ENCODE measurements around the gene FKTN.

FKTN gene

GRCh38 chr9:105633411-105633810, 75.5 kb downstream of the FKTN start:
- DNase-seq (ENCODE audit: low read depth in 2 of 2): no peak

- DNase-seq (ENCODE audit: low read depth in 2 of 2): no peak
Measured at GRCh38 chr9:105636331-105636730, 78.4 kb downstream of the FKTN start.

GRCh38 chr9:105637787-105638395, 80.0 kb downstream of the FKTN start:
- DNase-seq (ENCODE audit: low read depth in 2 of 2): no peak

GRCh38 chr9:105639936-105640335, 82.0 kb downstream of the FKTN start:
- no peak for DNase-seq (ENCODE audit: low read depth in 2 of 2)

DNA sequence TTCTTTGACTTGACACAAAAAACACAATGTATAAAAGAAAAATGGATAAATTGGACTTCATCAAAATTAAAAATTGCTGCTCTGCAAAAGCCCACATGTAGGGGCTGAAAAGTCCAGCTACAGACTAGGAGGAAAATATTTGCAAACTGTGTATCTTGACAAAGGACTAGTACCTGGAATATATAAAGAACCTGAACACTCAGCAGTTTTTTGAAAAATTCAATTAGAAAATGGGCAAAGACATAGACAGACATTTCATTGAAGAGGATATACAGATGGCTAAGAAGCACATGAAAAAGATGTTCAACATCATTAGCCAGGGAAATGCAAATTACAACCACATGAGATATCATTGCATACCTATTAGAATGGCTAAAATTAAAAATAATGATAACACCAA, 85.9 kb downstream of the FKTN start:
- DNase-seq (ENCODE audit: low read depth in 2 of 2): no peak

DNA sequence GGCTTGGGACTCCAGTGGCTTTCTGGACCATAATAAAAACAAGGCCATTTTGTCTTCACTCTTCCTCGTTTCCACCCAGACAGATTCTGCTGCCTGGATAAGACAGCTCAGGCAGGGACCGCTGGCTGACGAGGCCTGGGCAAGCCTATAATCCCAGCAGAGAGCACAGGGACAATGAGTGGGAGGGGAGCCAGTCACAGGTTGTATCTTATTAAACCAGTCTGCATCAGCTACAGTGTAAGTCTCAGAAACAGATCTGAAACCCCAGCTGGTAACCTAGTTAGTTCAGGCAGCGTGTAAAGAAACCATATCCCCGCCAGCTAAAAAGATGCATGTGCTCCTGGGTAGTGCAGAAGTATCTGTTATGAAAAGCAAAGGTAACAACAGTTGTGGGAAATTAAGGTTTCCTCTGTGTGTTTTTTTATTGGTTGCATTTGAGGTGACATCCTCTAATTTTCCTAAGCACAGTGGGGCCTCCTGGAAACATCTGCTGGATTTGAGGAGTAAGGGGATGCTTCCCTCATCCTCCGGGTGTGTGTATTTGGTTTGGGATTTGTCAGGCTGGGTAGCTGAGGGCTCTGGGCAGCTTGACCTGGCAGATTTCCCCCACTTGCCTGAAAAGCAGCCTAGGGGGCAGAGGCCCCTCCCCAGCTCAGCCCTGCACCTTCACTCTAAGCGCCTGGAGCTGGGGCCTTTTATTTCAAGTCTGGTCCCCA, 89.1 kb downstream of the FKTN start:
- DNase-seq (ENCODE audit: low read depth in 2 of 2): no peak

DNA sequence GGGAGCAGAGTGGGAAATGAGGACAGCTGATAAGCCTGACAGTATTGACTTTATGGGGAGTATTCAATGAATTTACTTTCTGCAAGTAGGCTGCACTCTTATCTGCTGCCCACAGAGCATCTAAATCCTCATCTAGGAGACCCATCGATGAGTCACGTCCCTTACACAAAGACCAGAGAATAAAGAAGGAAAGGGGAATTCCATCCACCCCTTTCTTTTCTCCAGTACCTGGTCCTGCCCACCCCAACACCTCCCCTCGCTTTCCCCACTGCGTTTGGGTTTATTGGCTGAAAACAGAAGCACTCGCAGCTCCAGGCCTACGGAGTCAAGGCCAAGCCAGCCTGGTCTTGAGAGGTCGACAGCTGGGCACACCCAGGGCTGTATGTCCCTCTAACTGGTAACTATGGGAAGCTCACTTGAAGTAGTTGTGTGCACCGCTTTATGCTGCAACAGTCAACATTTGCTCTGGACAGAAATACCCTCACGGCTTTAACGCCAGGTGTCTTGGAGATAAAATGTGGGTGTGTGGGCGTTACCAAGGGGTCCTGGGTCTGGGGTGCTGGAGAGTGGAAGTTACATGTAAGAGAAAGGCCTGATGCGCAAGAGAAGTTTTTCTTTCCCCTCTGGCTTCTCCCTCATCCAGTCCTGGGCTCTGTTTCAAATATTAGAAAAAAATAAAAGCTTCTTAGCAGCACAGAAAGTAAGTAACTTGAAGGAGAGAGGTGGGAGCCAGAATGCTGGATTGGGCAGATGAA, 89.8 kb downstream of the FKTN start:
- DNase-seq (ENCODE audit: low read depth in 2 of 2): no peak

DNA sequence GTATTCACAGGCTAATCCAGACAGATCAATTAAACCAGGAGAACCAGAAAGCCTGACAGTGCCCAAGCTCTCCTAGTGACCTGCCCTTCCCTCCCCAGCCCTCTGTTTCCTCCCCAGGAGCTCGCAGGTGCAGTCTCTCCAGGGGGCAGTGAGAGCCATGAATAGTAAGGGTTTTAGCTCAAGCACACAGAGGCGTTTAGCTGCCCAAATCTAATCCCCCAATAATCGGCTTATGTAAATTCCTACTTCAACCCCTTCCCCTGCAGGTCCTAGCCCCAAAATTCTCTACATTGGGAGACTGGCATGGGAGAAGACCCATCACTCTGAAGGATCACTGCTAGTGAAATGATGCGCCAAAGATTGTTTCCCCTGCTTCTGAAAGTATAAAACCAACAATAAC, 93.9 kb downstream of the FKTN start:
- no peak for DNase-seq (ENCODE audit: low read depth in 2 of 2)

GRCh38 chr9:105656131-105656921, 98.4 kb downstream of the FKTN start:
- no peak for DNase-seq (ENCODE audit: low read depth in 2 of 2)

DNA sequence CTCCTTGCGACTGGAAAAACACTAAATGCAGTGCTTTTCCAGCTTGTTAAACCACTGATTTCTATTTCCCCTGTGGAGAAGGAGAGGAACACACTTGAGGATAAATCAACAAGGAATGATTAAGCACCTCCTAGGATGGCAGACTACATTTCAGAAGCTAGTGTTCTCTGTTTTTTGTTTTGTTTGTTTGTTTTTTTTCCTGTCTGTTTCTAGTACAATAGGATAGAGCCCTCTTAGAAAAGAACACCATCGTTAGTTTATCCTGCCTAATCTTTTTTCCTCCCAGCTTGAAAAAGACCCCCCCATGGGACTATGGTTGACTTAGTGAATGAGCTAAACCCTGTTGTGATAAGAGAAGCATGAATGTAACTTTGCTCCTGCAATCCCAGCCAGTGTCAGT, 100.4 kb downstream of the FKTN start:
- DNase-seq (ENCODE audit: low read depth in 2 of 2): no peak

GRCh38 chr9:105661011-105661410, 103.1 kb downstream of the FKTN start:
- DNase-seq (ENCODE audit: low read depth in 2 of 2): no peak

DNA sequence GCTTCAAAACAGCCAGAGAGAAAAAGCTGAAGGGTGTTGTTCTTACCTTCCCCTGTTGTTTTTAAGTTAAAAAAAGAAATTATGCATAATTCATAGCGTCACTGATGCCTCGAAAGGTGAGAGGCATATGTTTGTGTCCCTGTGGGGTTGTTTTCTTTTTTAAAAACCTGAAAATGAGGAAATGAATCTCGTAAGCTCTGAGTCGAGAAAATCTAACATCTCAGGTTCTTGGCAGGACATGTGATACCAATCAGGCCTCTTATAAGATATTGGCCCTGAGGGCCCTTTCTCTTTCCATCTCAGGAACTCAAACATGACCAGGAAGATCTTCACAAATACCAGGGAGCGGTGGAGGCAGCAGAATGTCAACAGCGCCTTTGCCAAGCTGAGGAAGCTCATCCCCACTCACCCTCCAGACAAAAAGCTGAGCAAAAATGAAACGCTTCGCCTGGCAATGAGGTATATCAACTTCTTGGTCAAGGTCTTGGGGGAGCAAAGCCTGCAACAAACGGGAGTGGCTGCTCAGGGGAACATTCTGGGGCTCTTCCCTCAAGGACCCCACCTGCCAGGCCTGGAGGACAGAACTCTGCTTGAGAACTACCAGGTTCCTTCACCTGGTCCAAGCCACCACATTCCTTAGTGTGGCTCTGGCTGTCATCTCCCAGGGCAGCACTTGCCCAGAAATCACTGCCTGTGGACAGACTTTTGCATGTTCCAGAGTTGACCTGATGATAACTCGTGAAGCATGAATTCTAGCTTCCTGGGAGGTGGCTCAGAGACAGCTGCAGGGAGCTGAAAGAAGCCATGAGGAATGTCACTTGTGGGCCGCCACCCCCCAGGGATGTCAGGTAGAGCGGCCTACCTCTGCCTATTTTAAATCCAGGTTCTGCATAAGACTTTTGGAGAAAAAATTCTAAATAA, 104.5 kb downstream of the FKTN start, which contains the start of gene TAL2:
Gene TAL2, plus strand, starts transcription at position 274 of the 921 bp plus-strand sequence. Its CDS starts 40 bp downstream, at position 314.
- no peak for DNase-seq (ENCODE audit: low read depth in 2 of 2)

GRCh38 chr9:105663914-105664313, 106.0 kb downstream of the FKTN start:
- DNase-seq (ENCODE audit: low read depth in 2 of 2): no peak

GRCh38 chr9:105667867-105668266, 109.9 kb downstream of the FKTN start:
- DNase-seq (ENCODE audit: low read depth in 2 of 2): no peak

GRCh38 chr9:105670315-105670714, 112.4 kb downstream of the FKTN start:
- DNase-seq (ENCODE audit: low read depth in 2 of 2): no peak

GRCh38 chr9:105670775-105671174, 112.8 kb downstream of the FKTN start:
- DNase-seq (ENCODE audit: low read depth in 2 of 2): no peak

DNA sequence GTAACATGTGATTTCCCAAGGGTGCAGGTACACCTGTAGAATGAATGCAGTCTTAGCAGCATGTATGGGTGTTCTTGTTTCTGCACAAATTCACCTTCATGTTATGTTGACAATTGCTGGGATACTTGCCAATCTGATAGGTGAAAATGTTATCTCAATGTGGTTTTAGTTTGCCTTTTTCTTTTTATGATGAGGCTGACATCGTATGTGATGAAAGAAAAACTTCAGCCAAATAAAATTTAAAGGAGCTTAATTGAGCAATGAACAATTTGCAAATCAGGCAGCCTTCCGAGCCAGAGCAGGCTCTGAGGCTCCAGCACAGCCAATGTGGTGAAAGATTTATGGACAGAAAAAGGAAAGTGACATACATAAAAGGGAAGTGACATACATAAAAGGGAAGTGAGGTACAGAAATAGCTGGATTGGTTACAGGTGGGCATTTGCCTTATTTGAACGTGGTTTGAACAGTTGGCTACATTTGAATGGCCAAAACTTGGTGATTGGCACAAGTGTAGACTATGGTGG, 114.8 kb downstream of the FKTN start:
- no peak for DNase-seq (ENCODE audit: low read depth in 2 of 2)

GRCh38 chr9:105673850-105674387, 116.0 kb downstream of the FKTN start:
- DNase-seq (ENCODE audit: low read depth in 2 of 2): no peak

DNA sequence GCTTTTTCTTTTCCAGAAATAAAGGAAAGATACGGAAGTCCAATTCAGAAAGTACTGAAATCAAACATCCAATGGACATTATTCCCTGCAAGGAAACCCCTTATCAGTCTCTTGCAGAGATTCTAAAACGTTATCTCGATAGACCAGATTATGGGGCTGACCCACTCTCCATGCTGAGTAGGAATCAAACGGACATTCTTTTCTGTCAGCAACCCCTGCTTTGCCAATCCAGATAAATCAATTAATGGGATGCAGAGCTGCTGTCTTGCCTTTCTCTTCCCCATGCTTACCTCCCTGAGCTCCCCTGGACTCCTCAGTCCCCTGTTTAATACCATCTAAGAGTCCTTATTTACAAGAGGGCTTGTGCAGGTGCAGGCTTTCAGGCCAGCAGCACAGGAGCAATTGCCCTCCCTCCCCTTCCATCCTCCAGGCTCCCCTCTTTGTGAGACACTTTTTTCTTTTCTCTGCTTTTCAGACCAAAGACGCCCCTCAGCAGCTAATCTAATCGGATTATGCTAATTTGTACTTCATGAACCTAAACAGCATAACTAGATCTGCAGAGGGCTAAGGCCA, 118.5 kb downstream of the FKTN start:
- no peak for DNase-seq (ENCODE audit: low read depth in 2 of 2)

DNA sequence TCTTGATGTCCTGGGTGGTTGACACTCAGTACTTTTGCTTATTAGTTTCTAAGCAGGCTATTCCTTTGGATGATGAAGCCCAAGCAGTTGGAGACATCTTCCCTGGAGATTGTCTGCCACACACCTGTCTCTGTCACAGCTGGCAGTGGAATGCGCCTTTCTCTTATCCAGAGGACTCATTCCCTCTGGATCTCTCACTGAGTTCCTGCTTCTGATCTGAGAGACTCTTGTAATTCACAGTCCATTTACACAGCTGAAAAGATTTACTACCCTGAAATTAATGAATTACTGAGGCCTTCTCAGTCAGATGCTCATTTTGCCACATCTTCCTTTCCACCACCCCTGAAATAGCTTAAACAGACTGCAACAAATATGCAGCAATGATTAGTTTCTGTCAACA, 120.2 kb downstream of the FKTN start:
- no peak for DNase-seq (ENCODE audit: low read depth in 2 of 2)

All from fibroblast of skin of left biceps (primary cell).